Esophagus squamous epithelium (tissue), 5 donors: ENCODE results near the gene MFNG. TPM values are rescaled to one million over a fixed set of nuclear protein-coding genes. Genes with fewer than 3 reads are reported as not detected.

Experiments
- DNase-seq: peaks from one replicate; lab custom pipeline; 2025; lab: John Stamatoyannopoulos, UW
- H3K27ac ChIP-seq, 4 donors: fragments of 200-600 bp; sonication (generic); one replicate each; pipeline ENCODE4 v1.5.1; 2016 to 2019; ENCODE audit warnings: mild to moderate bottlenecking in 1 of 4
- H3K27me3 ChIP-seq, 4 donors: fragments of 200-600 bp; sonication (generic); 1 replicate in 3 of 4; 2 replicates in 1 of 4; pipeline versions ENCODE4 v1.5.1 to v1.6.0; 2017 to 2021; ENCODE audit warnings: antibody characterized with exemption in 1 of 4
- H3K36me3 ChIP-seq, 3 donors: fragments of 200-600 bp; sonication (generic); one replicate each; pipeline ENCODE4 v1.5.1; 2016 to 2019
- H3K4me1 ChIP-seq, 3 donors: fragments of 200-600 bp; sonication (generic); one replicate each; pipeline ENCODE4 v1.5.1; 2017 to 2019
- H3K4me3 ChIP-seq, 4 donors: fragments of 200-600 bp; sonication (generic); 1 replicate in 3 of 4; 2 replicates in 1 of 4; pipeline ENCODE4 v1.5.1; 2016 to 2019; ENCODE audit warnings: mild to moderate bottlenecking in 2 of 4, moderate library complexity in 1 of 4
- H3K9me3 ChIP-seq, 3 donors: fragments of 200-600 bp; sonication (generic); one replicate each; pipeline ENCODE4 v1.5.1; 2016 to 2019
- CTCF ChIP-seq, 6 experiments: fragments of 450-650 bp in 4 of 6; fragments of 200-600 bp in 2 of 6; sonication (generic) in 2 of 6; IDR thresholded peaks; one replicate each; pipeline ENCODE4 v1.5.1; 2016 to 2019; ENCODE audit warnings: antibody characterized with exemption in 6 of 6, mild to moderate bottlenecking in 4 of 6, moderate library complexity in 4 of 6
- POLR2A ChIP-seq, 4 donors: fragments of 450-650 bp; IDR thresholded peaks; one replicate each; pipeline ENCODE4 v1.6.1; 2017; ENCODE audit warnings: antibody characterized with exemption in 4 of 4, mild to moderate bottlenecking in 4 of 4, moderate library complexity in 3 of 4
- WGBS, 2 donors: methylation state at CpG; one replicate each; pipeline ENCODE4 v1.1.5; 2018; 5-methylcytosine and 5-hydroxymethylcytosine counted together
- intact Hi-C: fragments of 100-400 bp; cut with DNase I; formaldehyde crosslinking; loops from one replicate; pipeline ENCODE4 v1.15.0; 2022
- total RNA-seq, 4 donors: library from RNA; depleted of rRNA; stranded (reverse); fragments of >200 nt; gene quantifications; one replicate each; pipeline ENCODE4 v1.1.0, GENCODE V29; 2016
- donor health status: DM: yes; HTN: yes; CAD: no.

The MFNG gene
- total RNA-seq, 4 donors from 2014 or later, result 3.8 to 10.3 (median 7.9) TPM

- H3K9me3 ChIP-seq, result peaks cover 0 to 10% (median 8%) of the 10 kb centered on the region in 3 donors
- WGBS, 2 donors, result 65 to 69% methylated on average over 3 to 5 of the region's 5 CpGs
- no peak for TF ChIP-seq POLR2A (IDR thresholded peaks at IDR 0.05)
- no peak for TF ChIP-seq CTCF (IDR thresholded peaks at IDR 0.05)
- no peak overlapping the region for H3K4me3 ChIP-seq
- peaks cover 0 to 68% (median 0%) of the 10 kb centered on the region in 4 donors for H3K27me3 ChIP-seq
- intact Hi-C loops, result no loop called here
- no peak for DNase-seq
- H3K36me3 ChIP-seq, result no peaks in the 10 kb centered on the region
- H3K4me1 ChIP-seq, result no peaks in the 10 kb centered on the region
- no peak overlapping the region for H3K27ac ChIP-seq
Measured at GRCh38 chr22:37439347-37439746, 46.8 kb downstream of the MFNG start.

GRCh38 chr22:37435970-37436603 lies 50.1 kb downstream of the MFNG start:
- TF ChIP-seq POLR2A (IDR thresholded peaks at IDR 0.05), result no peak
- TF ChIP-seq CTCF (IDR thresholded peaks at IDR 0.05), result no peak
- peaks cover 0 to 7% (median 6%) of the 10 kb centered on the region in 3 donors for H3K9me3 ChIP-seq
- no peaks in the 10 kb centered on the region for H3K36me3 ChIP-seq
- no peak for DNase-seq
- no peak overlapping the region for H3K27ac ChIP-seq
- H3K27me3 ChIP-seq, result peaks cover 0 to 78% (median 0%) of the 10 kb centered on the region in 4 donors
- no peak overlapping the region for H3K4me3 ChIP-seq
- intact Hi-C loops, result no loop called here
- 81 to 86% methylated on average over 4 of the region's 5 CpGs for WGBS, 2 donors
- no peaks in the 10 kb centered on the region for H3K4me1 ChIP-seq

- Histone ChIP-seq H3K4me3 (no peak overlapping the region), H3K4me1 (no peaks in the 10 kb centered on the region), H3K27me3 (peaks cover 1 to 83% (median 6%) of the 10 kb centered on the region in 4 donors), H3K27ac (no peak overlapping the region), H3K9me3 (no peaks in the 10 kb centered on the region), H3K36me3 (no peaks in the 10 kb centered on the region)
- intact Hi-C loops, result no loop called here
- no peak for TF ChIP-seq POLR2A (IDR thresholded peaks at IDR 0.05)
- TF ChIP-seq CTCF (IDR thresholded peaks at IDR 0.05), result no peak
- DNase-seq, result no peak
- 38 to 57% methylated on average over 5 of the region's 11 CpGs for WGBS, 2 donors
Measured at GRCh38 chr22:37433786-37434185, 52.4 kb downstream of the MFNG start.

- Histone ChIP-seq H3K4me3 (no peak overlapping the region), H3K4me1 (peaks cover under 1 to 6% (median 3%) of the 10 kb centered on the region in 3 donors), H3K27ac (no peak overlapping the region), H3K27me3 (peaks cover 12 to 87% (median 16%) of the 10 kb centered on the region in 4 donors), H3K36me3 (no peaks in the 10 kb centered on the region), H3K9me3 (no peaks in the 10 kb centered on the region)
- intact Hi-C loops, result no loop called here
- TF ChIP-seq POLR2A (IDR thresholded peaks at IDR 0.05) (no peak), CTCF (IDR thresholded peaks at IDR 0.05) (no peak)
- WGBS, 2 donors, result 89 to 93% methylated on average over 2 to 3 of the region's 3 CpGs
- DNase-seq, result no peak
Measured at GRCh38 chr22:37432708-37433054, 53.5 kb downstream of the MFNG start.

- Histone ChIP-seq H3K36me3 (no peaks in the 10 kb centered on the region), H3K4me3 (no peak overlapping the region), H3K9me3 (no peaks in the 10 kb centered on the region), H3K27ac (no peak overlapping the region), H3K4me1 (peaks cover 4 to 12% (median 7%) of the 10 kb centered on the region in 3 donors), H3K27me3 (peaks cover 12 to 88% (median 19%) of the 10 kb centered on the region in 4 donors)
- 45 to 46% methylated on average over 12 to 14 of the region's 14 CpGs for WGBS, 2 donors
- TF ChIP-seq CTCF (IDR thresholded peaks at IDR 0.05), result no peak
- no peak for TF ChIP-seq POLR2A (IDR thresholded peaks at IDR 0.05)
- no peak for DNase-seq
- intact Hi-C loops, result no loop called here
Measured at GRCh38 chr22:37431801-37432707, 54.1 kb downstream of the MFNG start.
